Colon (tissue), 2 donors: Measurements from ENCODE around the gene DUSP2.
"Not testable (repeated sequence)": the region's sequence is repeated elsewhere in the genome, so short reads cannot be mapped to it uniquely, and the experiment has no call there.

Experiments
- FAIRE-seq: peaks from 2 replicates; lab custom pipeline; 2012; peaks lifted over from hg19 to GRCh38; lab: Jason Lieb, UNC
- donor health status: control.
- donor health status: control.

The DUSP2 gene

DNA sequence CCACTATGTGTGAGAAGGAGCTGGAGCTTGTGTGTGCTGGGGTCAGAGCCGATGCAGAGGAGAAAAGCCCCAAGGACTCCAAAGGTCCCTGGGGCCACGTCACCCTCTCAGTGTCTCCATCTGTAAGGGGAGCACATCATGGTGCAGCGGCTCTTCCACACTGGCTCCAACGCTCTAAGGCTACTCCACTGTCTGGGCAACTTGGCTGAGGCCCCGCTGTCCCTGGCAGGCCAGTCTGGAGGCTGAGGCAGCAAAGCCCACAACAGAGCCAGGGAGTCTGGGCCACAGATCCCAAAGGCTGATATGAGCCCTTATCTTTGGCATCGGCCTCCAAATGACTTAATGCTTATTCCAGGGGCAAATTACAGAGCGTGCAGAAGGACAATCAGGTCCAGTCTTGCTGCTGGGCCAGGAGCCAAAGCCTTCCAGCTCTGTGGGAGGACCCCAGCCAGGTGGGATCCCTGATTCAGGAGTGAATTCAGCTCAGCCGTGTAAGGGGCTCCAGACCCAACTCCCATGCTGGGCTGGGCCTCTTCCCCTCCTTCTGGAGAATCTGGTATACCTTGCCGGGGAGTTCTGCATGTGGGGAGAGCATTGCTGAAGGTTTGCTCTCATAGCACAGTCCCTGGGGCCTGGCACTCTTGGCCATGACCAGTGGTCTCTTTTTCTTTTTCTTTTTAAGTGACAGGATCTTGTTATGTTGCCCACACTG is 1.8 kb upstream of the DUSP2 start:
- FAIRE-seq: no peak

- FAIRE-seq: no peak
Measured at GRCh38 chr2:96146153-96146880, 1.1 kb upstream of the DUSP2 start.

GRCh38 chr2:96145848-96146152 is 560 bp upstream of the DUSP2 start:
- FAIRE-seq: no peak

DNA sequence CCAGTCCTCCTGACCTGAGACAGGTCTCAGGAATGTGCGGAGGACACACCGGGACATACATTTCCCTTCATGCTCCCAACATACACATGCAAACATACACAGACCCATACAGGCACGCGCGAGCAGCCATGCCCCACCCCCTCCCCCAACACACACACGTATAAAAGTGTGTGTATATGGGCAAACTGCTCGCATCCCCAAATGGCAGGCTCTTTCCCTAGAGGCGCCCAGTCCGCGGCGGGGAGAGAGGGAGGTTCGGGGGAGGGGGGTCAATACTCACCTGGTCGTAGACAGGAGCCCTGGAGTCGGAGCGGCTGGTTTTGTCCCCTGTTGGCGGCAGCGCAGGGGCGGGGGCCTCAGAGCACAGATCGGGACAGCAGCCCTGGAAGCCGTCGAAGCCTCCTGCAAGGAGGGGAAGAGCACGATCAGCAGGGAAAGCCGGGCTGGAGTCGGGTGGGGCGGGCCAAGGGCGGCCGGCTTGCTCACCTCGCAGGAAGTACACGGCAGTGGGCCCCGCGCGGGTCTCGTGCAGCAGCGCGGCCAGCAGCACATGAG is 682 bp downstream of the DUSP2 start:
- no peak for FAIRE-seq

DNA sequence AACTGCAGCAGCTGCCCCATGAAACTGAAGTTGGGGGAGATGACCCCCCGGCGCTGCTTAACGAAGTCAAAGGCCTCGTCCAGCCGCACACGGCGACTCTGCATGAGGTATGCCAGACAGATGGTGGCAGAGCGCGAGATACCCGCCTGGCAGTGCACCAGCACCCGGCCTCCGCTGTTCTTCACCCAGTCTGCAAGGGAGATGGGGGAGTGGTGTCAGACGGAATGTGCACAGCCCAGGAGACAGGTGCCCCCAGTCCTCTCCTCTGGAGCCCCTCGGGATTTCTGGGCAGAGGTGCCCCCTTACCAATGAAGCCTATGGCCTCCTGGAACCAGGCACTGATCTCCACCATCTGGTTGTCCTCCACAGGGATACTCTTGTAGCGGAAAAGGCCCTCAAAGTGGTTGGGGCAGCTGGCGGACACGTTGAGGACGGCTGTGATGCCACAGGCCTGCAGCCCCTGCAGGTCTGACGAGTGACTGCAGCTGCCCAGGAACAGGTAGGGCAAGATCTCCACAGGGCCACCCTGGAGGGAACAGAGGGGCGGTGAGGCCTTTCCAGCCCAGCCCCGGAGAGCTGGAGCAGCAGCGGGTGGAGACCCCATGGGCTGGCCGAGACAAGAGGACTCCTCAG is 1.3 kb downstream of the DUSP2 start:
- FAIRE-seq: no peak

GRCh38 chr2:96143231-96143847 is 1.9 kb downstream of the DUSP2 start:
- FAIRE-seq: no peak

DNA sequence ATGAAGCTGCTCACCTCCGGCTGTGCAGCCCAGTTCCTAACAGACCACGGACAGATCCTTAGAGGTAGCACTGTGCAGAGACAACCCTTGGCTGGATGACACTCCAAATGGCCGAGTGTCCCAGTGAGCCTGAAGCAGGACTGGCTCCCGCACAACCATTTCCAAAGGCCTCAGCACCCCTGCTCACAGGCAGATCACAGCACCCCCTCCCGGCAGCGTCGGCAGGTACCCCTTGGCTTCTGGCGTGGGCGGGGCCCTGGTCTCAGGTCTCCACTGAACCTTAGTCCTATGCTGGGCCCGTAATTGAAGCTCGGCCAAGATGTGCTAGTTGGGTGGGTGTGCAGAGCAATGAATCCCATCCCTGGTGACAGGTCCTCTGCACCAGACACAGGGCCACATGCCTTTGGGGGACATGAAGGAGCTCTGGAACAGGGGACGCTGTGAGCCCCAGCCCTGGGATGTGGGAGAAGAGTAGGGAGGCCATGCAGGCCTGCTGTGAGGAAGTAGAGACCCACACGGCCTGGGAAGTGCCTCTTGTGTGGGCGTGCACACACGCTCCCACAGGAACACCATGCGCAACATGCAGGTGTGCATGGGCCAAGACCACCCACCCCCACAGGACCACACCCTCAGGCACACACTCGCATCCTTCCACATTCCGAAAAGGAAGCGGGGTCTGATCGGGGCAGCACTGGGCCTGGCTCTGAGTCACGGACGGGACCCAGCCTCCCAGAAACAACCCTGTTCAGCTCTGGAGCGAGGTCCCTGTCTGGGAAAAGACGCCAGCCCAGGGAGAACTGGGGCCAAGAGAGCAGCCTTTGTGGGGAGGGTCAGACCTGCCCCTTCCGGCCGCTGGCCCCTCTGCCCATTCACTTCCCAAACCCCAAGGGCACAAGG is 2.8 kb downstream of the DUSP2 start:
- FAIRE-seq: no peak

DNA sequence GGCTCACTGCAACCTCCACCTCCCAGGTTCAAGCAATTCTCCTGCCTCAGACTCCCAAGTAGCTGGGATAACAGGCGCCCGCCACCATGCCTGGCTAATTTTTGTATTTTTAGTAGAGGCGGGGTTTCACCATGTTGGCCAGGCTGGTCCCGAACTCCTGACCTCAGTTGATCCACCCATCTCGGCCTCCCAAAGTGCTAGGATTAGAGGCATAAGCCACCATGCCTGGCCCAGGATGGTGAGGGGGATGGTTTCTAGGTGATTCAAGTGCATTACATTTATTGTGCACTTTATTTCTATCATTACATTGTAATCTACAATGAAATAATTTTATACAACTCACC is 3.6 kb downstream of the DUSP2 start:
- FAIRE-seq: not testable (repeated sequence)

DNA sequence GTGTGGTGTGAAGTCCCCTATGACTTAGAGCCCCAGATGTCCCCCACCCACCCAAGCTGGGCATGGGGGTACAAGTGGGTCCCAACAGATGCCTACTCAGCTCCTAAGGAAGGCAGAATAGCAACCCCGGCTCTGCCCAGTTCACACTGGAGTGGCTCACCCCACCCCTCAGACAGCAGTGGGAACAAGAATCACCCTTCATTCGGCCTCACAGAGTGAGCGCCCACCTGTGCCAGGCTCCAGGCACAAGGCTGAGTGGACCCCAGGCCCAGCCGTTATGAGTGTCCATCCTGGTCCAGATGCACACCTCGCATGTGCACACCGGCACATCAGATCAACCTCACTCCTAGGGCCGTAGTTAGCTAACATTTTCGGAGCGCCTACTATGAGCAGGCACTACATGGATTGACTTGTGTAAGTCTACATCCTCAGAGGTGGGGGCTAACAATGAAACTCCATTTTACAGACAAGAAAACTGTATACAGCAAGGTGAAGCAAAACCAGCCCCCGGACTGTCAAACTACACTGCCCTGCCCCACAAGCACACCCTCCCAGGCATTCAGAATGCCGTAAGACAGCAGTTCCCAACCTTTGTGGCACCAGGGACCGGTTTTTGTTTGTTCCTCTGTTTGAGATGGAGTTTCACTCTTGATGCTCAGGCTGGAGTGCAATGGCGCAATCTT is 4.2 kb downstream of the DUSP2 start:
- FAIRE-seq: no peak

- FAIRE-seq: no peak
Measured at GRCh38 chr2:96139181-96139758, 6.0 kb downstream of the DUSP2 start.

DNA sequence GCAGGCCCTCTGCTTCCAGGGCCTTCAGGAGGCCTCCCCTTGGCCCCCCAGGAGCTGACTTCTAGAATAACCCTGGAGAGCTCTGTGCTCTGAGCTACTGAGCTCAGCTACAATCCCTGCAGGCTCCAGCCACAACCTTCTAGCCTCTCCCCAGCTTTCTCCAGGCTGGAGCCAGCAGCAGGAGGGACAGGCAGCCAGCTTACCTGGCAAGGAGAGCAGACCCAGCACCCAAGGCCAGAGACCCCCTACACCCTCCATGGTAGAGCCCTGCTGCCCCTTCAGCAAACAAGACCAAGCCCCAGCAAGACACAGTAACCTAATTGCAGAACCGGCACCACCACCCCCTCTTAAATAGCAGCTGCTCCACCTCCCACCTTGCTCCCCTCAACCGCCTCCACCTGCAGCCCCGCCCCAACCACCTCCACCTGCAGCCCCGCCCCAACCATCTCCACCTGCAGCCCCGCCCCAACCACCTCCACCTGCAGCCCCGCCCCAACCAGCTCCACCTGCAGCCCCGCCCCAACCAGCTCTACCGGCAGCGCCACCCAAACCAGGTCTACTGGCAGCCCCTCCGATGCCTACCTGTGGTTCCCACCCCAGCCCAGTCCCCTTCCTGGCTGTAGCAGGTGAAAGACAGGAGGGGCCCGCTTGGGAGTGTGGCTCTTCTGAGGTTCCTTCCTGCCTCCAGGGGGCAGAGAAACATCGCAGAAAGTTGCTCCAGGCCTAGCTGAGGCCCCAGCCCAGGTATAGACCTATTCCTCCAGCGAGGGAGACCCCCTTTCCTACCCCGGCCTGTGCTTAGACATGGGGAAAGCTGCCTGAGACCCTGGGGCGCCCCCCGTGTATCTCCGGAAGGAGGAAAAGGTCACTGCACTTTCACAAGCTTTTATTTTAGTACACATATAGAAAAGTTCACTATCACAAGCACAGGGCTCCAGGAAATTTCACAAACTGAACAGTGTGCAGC is 6.8 kb downstream of the DUSP2 start, which contains the start of gene ASTL:
ASTL (minus strand) TSS at position 324 of the 967 bp plus-strand sequence; CDS start at position 258, 66 bp downstream.
- no peak for FAIRE-seq

- FAIRE-seq: no peak
Measured at GRCh38 chr2:96137321-96138178, 7.7 kb downstream of the DUSP2 start.

DNA sequence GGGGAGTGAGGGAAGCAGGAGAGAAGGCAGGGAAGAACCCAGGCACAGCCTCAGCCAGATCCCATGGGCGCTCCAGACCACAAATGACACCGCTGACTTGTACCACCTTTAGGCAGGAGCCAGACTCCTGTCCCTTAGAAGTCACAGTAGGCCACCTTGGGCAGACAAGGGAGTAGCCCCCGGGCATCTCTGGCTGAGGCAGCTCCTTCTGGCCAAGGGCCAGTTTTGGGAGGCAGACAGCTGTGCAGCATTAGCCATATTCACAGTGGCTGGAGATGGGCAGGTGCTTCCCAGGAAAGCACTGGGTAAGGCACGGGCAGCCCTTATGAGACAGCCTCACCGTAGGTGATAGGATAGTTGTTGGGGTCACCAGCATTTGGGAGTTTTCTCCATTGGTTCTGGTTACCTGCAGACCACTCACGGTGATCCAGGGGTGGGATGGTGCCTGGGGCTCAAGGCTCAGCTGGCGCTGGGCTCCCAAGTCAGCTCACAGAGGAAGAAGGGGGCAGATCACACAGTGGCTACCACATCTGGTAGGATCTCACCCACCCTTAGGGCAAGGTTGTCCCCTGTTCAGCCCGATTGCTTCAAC is 9.0 kb downstream of the DUSP2 start:
- no peak for FAIRE-seq

GRCh38 chr2:96135621-96136020 is 9.6 kb downstream of the DUSP2 start:
- FAIRE-seq: no peak

GRCh38 chr2:96135171-96135570 is 10.1 kb downstream of the DUSP2 start:
- no peak for FAIRE-seq

GRCh38 chr2:96134421-96134820 is 10.8 kb downstream of the DUSP2 start:
- no peak for FAIRE-seq

- FAIRE-seq: no peak
Measured at GRCh38 chr2:96131813-96132745, 13.2 kb downstream of the DUSP2 start.
